Type B pancreatic cell (in vitro differentiated cells): ENCODE measurements around the gene YARS1. TPM values are rescaled to one million over a fixed set of nuclear protein-coding genes. Genes with fewer than 3 reads are reported as not detected.
"Not testable (repeated sequence)": the region's sequence is repeated elsewhere in the genome, so short reads cannot be mapped to it uniquely, and the experiment has no call there.

ENCODE experiments used
- DNase-seq: peaks from one replicate; pipeline ENCODE4 v3.0.0; 2021; ENCODE audit warnings: mixed read lengths; ENCODE audit not compliant: unreplicated experiment; ENCODE audit errors: extremely low spot score
- H3K27ac Mint-ChIP-seq: 2 replicates; pipeline ENCODE4 v1.8.0; 2021; ENCODE audit warnings: mild to moderate bottlenecking, mixed read lengths
- H3K27me3 Mint-ChIP-seq: 2 replicates; pipeline ENCODE4 v1.8.0; 2021; ENCODE audit warnings: mixed read lengths
- H3K36me3 Mint-ChIP-seq: 2 replicates; pipeline ENCODE4 v1.8.0; 2021; ENCODE audit warnings: mixed read lengths
- H3K4me1 Mint-ChIP-seq: one replicate; pipeline ENCODE4 v1.8.0; 2021; ENCODE audit warnings: mixed read lengths; ENCODE audit not compliant: unreplicated experiment
- H3K4me3 Mint-ChIP-seq: 2 replicates; pipeline ENCODE4 v1.8.0; 2021; ENCODE audit warnings: mild to moderate bottlenecking, mixed read lengths
- H3K9me3 Mint-ChIP-seq: 2 replicates; pipeline ENCODE4 v1.8.0; 2021; ENCODE audit warnings: mixed read lengths
- CTCF ChIP-seq: fragments of 200-600 bp; sonication (generic); conservative IDR thresholded peaks from 2 replicates; pipeline ENCODE4 v1.5.0; 2021; ENCODE audit warnings: antibody characterized with exemption, mild to moderate bottlenecking
- total RNA-seq: library from RNA; stranded (reverse); gene quantifications from 2 replicates; pipeline ENCODE4 v1.2.1, GENCODE V29; 2021; ENCODE audit warnings: low replicate concordance

The YARS1 gene
- total RNA-seq, 1 donor from 2014 or later = 83.7 TPM

GRCh38 chr1:32801096-32801715, 16.0 kb downstream of the YARS1 start:
- no peaks in the 10 kb centered on the region for H3K27me3 Mint-ChIP-seq
- peaks cover 41% of the 10 kb centered on the region for H3K36me3 Mint-ChIP-seq
- H3K27ac Mint-ChIP-seq = no peak overlapping the region

DNA sequence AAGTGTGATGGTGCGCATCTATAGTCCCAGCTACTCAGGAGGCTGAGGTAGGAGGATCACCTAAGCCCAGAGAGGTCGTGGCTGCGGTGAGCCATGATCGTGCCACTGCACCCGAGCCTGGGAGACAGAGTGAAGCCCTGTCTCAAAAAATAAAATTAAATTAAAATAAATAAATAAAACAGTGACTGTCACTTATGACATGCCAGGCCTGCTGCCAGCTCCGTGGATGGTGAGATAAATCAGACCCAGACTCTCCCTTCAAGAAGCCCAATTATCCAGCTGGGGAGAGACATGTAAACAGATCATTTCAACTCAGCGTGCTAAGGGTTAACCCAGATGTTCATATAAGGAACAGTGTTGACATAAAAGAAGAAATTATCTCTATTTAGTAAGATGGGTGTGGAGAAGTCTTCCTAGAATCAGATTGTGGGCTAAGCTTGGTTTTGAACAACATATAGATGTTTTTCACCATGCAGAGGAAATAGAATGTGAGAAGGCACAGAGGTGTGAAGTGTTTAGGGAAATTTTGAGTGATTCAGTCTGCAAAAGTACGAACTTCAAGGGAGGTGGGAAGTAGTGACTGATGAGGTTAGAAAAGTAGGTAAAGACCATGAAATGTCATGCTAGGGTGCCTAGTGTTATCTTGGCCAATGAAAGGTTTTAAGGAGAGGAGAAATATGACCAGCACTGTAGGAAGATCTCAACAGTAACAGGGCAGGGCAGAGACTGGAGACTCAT, 18.3 kb downstream of the YARS1 start:
- Mint-ChIP-seq H3K27me3 (no peaks in the 10 kb centered on the region), H3K4me1 (no peaks in the 10 kb centered on the region), H3K9me3 (no peaks in the 10 kb centered on the region), H3K36me3 (peaks cover 36% of the 10 kb centered on the region), H3K4me3 (no peak overlapping the region), H3K27ac (peak overlapping the region; percentile 80)
- TF ChIP-seq CTCF = no peak
- DNase-seq = no peak

More at GRCh38 chr1:32801096-32801715, 16.0 kb downstream of the YARS1 start:
- no peaks in the 10 kb centered on the region for H3K9me3 Mint-ChIP-seq
- no peak overlapping the region for H3K4me3 Mint-ChIP-seq
- TF ChIP-seq CTCF = no peak
- no peaks in the 10 kb centered on the region for H3K4me1 Mint-ChIP-seq
- DNase-seq = no peak

- Mint-ChIP-seq H3K27me3 (no peaks in the 10 kb centered on the region), H3K4me1 (no peaks in the 10 kb centered on the region), H3K9me3 (no peaks in the 10 kb centered on the region), H3K4me3 (no peak overlapping the region), H3K36me3 (peaks cover 40% of the 10 kb centered on the region), H3K27ac (peak overlapping the region; percentile 80)
- DNase-seq = no peak
- TF ChIP-seq CTCF = no peak
These were observed 19.0 kb downstream of the YARS1 start for GRCh38 chr1:32798191-32798590.

DNA sequence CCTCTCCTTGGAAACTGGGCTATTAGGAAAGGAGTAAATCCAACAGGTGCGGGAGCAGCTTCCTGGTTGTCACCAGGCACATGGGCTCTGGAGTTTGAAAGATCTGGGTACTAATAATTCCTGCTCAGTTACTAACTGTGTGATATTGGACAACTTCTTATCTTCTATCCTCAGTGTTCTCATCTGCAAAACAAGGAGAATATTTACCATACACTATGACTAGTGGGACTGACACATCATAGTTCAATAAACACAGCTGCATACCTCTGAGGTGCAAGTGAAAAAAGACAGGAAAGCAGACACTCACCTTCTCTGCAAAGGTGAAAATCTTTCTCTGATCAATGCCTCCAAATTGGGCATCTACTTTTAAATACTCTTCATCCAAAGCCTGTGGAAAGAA, 19.7 kb downstream of the YARS1 start:
- no peaks in the 10 kb centered on the region for H3K9me3 Mint-ChIP-seq
- H3K4me1 Mint-ChIP-seq = no peaks in the 10 kb centered on the region
- H3K4me3 Mint-ChIP-seq = no peak overlapping the region
- H3K27ac Mint-ChIP-seq = no peak overlapping the region
- DNase-seq = no peak
- H3K36me3 Mint-ChIP-seq = peaks cover 43% of the 10 kb centered on the region
- no peak for TF ChIP-seq CTCF
- H3K27me3 Mint-ChIP-seq = no peaks in the 10 kb centered on the region

DNA sequence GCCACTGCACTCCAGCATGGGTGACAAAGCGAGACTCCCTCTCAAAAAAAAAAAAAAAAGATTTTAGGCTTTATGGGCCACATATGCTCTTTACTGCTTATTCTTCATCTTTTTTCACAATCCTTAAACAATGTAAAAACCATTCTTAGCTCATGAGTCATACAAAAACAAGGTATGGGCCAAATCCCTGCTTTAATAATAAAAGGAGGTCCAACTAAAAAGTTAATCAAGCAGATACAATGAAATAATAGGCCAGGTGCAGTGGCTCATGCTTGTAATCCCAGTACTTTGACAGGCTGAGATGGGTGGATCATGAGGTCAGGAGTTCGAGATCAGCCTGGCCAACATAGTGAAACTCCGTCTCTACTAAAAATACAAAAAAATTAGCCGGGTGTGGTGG, 21.4 kb downstream of the YARS1 start:
- not testable (repeated sequence) for H3K9me3 Mint-ChIP-seq, H3K4me3 Mint-ChIP-seq, H3K4me1 Mint-ChIP-seq, H3K27ac Mint-ChIP-seq, DNase-seq, H3K27me3 Mint-ChIP-seq
- H3K36me3 Mint-ChIP-seq = peaks cover 42% of the 10 kb centered on the region

DNA sequence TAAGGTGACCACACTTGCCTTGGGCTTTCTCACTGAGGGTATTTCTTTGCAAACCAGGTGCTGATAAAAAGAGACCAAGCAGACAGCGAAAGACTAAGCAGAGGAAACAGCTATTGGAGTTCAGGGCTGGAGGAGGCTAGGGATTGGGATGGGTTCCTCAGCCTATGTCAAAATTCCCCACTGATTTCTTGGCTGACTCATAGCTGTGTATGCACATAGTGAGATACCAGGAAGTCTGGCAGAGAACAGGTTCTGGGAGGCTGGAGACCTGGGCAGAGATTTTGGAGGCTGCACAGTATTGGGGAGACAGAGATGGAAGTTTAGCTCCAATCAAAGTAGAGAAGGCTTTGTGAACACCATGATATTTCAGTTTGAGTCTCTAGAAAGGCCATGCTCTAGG, 25.3 kb downstream of the YARS1 start:
- Mint-ChIP-seq H3K36me3 (peaks cover 27% of the 10 kb centered on the region), H3K4me1 (no peaks in the 10 kb centered on the region), H3K4me3 (no peak overlapping the region), H3K9me3 (no peaks in the 10 kb centered on the region), H3K27ac (no peak overlapping the region), H3K27me3 (no peaks in the 10 kb centered on the region)
- no peak for DNase-seq
- no peak for TF ChIP-seq CTCF

DNA sequence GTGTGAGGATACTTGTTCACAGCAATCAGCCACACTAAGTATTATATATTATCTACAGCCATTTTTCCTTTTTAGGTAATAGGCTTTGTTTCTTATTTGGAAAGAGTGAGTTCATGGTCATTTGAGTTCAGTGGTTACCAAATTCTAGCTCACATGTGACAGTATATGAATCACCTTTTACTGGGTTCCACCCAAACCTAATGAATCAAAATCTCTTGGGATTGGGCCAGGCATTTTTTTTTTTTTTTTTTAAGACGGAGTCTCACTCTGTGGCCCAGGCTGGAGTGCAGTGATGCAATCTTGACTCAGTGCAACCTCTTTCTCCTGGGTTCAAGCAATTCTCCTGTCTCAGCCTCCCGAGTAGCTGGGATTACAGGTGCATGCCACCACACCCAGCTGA, 27.8 kb downstream of the YARS1 start:
- not testable (repeated sequence) for H3K27ac Mint-ChIP-seq, DNase-seq, H3K4me1 Mint-ChIP-seq, H3K9me3 Mint-ChIP-seq, H3K4me3 Mint-ChIP-seq, H3K27me3 Mint-ChIP-seq
- H3K36me3 Mint-ChIP-seq = peaks cover 29% of the 10 kb centered on the region
